GM18861 (cell line): ENCODE results near the gene NFIX.

Experiments
- ATAC-seq: cut with Tn5 transposase; IDR thresholded peaks from one replicate; pipeline ENCODE4 v1.9.1; 2021; ENCODE audit not compliant: unreplicated experiment

NFIX gene

DNA sequence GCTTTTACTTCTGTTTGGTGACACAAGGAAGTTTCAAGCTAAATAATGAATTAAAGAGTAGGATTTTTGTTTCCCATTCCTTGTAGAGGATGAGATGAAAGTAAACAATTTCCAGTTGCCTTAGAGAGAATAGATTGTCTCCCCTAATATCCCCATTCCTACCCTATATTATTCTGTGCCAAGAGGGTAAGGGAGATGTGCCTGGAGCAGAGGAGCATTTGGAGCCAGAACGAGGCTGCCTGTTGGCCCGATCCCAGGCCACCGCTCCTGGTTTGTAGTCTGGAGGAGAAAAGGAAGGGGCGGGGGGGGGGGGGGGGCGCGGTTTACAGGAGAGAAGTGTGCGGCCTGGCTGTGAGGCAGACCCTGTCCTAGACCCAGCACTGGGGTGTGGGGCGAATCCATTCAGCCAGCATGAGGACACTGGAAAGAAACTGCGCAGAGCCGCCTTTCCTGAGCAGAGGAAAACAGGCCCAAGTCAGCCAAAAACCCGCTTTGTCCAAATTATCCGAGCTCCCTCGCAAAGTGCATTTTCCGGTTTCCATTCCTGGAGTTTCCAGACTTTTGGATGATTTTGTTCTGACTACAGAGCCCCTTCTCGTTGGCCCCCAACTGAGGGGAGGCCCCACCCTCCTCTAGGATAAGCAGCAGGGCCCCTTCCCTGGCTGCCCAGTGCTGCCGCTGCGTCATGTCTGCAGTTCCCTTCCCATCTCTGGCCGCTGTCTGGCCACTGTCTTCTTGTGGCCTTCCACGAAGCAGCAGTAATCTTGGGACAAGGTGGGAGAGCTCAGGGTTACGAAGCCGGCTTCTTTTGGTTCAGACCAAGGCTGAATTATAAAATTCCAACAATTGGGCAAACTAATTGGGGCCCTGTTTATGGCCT is 23.0 kb downstream of the NFIX start:
- no peak for ATAC-seq

DNA sequence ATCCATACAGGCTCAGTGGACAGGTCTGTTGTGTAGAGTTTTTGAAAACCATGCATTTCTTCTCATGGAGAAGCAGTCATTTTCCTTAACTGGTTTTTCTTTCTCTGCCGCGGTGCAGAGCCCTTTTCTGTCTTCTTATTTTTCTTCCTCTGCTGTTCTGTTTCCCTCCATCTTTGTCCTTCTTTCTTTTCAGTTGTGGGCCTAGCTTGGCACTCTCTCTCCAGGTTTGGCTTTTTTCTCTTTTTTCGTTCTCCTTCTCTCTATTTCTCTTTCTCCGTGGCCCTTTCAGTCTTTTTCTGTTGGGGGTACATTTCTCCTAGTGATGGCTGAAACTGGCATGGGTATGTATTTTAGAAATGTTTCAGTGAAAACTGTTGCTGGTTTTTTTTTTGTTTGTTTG is 24.1 kb downstream of the NFIX start:
- ATAC-seq = no peak

DNA sequence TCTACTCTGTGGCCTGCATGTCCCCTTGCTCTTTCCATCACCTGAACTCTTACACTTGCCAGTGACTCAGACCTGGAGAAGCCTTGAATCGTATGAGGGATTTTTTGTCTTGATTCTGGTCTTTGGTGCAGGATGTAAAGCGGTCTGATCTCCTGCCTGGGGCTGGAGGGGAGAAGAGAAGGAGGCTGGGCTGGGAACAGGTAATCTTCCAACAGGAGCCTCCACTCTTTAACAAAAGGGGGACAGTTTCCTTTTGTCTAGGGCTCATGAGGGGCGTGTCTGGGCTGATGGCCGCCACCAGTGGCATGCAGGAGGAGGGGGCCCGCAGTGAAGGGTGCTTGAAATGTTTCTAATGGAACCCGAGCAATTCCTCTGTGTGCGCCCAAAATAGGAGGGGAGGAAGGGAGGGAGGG is 24.7 kb downstream of the NFIX start:
- ATAC-seq = no peak

DNA sequence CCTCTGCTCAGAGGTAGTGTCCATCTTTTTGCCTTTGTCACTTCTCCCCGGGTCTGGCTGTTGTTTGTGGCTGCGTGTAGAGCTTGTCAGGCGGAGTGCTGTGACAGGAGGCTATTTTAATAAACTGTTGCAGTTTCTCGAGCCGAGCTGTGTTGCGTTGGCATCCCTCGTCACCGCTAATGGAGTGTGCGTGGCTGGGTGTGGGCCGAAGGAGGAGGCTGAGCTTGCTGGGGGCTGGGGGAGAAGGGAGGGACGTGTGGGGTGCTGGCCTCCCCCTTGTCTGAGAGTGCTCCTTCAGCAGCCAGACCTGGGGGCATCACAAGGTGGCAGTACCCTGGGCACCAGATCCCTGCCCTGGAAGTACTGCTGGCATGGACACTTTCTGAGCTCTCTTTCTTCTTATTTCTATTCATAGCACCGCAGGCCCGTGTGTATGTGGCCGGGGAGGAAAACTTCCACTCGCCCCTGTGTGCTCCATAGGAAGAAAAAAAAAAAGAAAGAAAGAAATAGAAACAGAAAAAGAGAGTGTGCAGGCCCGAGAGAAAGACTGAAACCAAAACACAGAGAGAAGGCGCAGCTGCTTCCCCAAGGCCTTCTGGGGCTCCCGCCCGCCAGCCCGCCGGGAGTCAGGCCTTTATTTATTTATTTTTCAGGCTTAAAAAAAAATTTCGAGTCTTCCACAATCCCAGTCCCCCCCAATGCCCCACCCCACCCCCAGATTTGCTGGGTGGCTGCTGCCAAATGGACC is 27.0 kb downstream of the NFIX start:
- no peak for ATAC-seq

DNA sequence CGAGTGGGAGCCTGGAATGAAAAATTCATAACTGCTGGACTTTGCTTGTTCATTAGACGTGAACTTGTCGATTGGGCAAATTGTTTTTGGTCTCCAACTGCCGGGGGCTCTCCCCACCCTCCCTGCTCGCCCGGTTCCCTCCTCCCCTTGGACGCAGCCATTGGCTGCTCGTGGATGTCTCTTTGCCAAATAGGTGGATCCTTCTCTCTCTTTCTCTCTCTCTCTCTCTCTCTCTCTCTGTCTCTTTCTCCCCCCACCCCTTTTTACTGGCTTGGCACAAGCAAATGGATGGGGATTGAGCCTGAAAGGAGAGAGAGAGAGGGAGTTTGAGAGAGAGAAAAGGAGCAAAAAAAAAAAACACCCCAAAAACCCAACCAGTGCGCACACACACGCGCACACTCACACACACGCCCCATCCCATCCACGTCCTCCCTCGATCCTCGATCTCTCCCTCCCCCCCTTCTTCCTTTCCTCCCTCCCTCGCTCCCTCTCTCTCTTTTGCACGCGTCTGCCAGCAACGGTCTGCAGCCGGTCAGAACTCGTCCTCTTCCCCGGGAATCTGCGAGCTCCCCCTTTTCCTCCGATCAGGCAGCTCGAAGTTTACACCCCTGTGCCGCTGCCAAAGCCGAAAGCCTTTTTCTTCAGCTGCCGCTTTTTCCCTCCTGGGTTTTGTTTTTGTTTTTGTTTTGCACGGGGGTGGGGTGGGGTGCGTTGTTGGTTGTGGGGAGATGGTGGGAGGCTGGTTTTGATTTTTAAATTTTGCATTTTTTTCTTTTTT is 27.8 kb downstream of the NFIX start:
- ATAC-seq = no peak

DNA sequence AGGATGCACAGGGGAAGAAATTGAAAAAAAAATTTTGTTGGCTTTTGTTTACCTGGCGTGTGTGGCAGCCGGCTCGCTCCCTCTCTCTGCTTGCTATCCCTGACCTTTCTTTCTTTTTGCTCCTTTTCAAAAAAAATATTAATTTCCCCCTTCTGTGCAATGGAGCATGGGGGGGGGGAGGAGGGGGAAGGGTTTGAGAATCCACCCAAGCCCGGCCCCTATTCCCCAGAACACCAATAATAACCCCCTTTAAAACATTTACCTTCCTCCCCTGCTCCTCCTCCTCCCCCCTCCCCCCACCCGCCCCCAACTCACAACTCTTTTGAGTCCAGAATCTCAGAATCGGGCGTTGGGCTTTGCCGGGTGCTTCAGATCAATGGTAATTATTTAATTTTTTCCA is 28.4 kb downstream of the NFIX start:
- ATAC-seq = no peak

DNA sequence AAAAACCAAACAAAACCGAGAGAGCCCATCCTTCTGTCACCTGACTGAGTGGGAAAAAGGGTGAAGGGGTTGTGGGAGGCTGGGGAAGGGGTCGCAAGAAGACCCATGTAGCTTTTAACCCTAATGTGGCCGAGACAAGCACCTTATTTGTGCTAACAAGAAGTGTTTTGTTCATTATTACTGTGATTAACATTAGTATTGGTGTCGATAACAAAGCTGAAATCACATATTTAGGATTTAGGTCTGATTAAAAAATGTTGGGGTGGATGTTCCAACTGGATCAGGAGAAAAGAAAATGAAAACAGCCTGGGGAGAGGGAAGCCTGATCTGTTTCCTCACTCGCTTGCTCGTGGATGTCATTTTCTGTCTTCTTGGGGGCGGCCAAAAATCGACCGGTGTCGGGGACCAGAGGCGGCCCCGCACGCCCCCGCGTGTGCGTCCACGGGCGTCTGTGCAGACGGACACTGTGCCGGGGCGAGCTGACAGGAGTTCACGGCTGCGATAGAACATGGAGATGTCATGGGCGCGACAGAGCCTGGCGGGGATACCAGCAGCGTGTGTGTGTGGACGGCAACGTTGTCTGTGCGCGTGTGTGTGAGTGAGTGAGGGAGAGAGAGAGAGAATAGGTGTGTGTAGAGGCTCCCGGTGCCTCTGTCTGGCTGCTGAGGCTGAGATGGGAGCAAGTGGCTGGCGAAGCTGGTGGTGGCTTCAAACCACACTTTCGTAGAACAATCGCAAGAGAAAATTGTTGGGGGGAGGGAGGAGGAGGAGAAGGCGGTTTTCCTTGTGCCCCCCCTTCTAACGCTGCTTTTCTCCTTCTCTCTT is 29.1 kb downstream of the NFIX start:
- ATAC-seq = no peak

DNA sequence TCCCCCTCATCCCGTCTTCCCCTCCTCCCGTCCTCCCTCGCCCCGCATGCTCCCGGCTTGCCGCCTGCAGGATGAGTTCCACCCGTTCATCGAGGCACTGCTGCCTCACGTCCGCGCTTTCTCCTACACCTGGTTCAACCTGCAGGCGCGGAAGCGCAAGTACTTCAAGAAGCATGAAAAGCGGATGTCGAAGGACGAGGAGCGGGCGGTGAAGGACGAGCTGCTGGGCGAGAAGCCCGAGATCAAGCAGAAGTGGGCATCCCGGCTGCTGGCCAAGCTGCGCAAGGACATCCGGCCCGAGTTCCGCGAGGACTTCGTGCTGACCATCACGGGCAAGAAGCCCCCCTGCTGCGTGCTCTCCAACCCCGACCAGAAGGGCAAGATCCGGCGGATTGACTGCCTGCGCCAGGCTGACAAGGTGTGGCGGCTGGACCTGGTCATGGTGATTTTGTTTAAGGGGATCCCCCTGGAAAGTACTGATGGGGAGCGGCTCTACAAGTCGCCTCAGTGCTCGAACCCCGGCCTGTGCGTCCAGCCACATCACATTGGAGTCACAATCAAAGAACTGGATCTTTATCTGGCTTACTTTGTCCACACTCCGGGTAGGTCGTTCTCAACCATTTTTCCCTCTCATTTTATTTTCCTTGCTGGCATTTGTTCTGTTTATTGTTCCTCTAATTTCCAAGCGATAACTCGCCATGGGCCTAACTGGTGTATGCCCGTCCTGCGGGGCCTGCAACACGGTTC is 29.8 kb downstream of the NFIX start:
- no peak for ATAC-seq

DNA sequence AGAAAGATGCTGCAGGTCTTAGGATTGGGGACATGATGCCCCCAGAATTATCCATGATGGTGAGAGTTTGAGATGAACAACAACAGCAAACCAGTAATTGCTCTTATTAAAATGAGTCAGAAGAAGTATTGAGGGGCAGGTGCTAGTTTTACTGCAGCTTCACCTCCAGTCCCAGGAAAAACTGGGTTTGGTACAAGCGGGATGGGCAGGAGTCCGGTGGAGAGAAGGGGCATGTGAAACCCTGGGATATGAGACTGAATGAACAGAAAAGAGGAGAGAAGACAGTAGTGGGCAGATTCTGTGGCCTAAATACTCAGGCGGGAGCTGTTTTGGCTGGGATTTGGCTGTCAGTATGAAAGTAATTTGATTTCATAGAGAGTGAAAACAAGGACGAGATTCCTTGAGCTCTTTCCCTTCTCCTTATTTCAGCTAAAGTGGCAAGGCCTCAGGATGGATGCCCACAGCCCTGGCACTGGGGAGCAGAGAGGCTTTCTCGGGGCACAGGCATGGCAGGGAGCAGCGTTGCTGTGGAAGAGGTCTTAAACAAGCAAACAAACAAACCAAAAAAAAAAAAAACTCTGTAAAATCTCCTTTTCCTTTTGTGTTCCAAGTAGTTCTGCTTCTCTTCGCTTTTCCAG is 30.7 kb downstream of the NFIX start:
- ATAC-seq = no peak

DNA sequence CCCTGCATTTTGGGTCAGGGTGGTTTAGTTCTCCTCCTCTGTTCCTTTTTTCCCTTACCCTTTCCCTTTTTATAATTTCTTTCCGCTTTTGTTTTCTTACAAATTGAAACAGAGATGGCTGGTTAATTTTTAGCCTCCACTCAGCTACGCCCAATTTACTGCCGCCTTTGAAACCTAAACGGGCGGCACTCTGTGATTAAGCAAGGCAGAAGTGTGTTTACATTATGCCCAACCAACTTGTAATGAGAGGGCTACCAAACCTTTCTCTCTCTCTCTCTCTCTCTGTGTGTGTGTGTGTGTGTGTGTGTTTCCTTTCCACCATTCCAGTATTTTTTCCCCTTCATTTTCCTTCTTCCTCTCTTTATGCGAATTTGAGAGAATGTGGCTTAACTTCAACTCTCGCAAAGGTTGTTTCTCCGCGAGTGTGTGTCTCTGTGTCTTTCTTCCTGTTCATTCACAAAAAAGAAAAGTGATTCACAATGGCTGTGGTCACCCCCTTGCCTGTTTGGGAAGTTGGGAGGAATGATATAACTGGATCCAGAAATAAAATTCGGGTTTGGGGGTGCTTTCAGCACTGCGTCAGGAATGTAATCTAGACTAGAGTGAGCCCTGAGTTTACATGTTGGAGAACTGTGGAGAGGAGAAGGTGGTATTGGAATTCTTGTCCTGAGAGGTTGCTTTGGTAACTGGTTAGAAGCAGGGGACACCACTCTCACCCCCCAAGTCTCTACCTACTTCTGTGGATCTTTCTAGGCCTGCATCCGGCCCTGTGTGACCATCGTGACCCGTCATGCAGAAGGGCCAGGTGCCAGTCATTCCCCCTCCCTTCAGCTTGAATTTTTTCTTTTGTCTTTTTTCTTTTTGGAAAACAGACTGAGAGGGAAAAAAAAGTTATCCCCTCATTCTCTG is 31.4 kb downstream of the NFIX start:
- no peak for ATAC-seq

DNA sequence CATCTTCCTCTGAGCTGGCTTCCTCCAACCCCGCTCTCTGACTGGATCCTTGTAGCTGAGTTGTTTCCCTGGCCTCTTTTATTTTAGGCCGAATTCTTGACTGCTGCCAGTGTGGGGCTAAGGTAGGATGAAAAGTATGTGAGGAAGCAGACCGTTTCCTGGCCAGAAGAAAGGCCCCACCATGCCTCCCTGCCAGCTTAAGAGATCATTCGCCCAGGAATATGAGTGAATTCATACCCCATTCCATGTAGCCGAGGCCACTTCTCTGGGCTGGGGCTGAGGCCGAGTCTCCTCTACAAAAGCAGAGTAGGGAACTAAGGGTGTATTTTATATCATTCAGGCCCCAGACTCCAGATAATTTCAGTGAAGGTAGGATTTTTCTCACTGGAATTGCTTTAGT is 32.3 kb downstream of the NFIX start:
- ATAC-seq = no peak

DNA sequence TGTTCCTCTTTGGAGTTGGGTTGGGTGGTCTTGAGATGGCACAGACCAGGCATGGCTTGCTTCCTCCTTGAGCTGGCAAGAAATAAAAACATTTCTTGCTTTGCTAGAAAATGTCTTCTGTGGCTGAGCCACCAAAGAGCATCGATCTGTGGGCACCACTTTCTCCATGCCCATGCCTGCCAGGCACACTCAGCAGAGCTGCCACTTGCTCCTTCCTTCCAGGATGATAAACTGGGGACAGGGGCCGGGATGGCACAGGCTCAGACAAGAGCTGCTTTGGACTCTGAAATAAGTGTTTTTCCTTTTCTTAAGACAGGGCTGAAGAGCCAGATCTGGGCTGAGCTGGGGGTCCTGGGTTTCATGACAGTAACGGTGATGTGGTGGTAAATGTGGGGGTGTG is 32.8 kb downstream of the NFIX start:
- no peak for ATAC-seq

DNA sequence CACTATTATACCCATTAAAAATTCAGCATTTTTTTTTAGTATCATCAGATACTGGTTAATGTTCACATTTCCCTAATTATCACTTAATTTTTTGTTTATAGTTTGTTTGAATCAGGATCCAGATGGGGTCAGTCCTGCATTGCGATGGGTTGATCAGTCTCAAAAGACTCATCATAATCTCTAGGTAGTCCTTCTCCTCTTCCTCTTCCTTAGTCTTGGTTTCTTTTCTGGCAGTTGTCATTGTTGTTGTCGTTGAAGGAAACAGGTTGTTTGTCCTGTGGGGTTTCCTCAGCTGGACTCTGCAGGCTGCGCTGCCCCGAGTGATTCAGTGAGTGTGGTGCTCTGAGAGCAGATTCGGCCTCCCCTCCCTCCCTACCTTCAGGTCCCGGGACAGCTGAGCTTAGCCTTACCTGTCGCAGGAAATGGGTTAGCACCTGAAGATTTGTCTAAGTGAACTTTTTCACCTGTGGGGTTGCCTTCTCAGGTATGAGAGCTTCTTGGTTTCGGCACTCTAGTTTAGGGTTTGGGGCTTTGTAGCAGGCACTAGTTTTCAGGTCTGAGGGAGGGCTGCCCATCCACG is 34.1 kb downstream of the NFIX start:
- no peak for ATAC-seq

DNA sequence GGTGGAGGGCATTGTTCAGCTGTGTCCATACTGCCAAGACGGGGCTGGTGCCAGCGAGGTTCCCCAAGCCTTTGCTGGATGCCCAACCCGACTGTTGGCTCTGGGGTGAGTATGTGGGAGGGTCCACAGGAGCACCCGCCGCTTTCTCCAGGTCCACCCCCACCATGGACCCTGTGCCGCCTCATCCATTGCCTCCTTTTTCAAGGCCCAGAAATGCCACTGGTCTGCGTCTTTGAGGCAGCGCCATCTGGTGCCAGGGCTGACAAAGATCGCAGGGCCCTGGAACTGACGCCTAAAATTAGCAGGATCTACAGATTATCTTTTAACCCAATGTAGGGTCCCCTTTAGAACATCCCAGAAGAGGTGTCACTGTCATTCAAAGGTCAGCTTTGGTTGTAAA is 34.6 kb downstream of the NFIX start:
- ATAC-seq = no peak

DNA sequence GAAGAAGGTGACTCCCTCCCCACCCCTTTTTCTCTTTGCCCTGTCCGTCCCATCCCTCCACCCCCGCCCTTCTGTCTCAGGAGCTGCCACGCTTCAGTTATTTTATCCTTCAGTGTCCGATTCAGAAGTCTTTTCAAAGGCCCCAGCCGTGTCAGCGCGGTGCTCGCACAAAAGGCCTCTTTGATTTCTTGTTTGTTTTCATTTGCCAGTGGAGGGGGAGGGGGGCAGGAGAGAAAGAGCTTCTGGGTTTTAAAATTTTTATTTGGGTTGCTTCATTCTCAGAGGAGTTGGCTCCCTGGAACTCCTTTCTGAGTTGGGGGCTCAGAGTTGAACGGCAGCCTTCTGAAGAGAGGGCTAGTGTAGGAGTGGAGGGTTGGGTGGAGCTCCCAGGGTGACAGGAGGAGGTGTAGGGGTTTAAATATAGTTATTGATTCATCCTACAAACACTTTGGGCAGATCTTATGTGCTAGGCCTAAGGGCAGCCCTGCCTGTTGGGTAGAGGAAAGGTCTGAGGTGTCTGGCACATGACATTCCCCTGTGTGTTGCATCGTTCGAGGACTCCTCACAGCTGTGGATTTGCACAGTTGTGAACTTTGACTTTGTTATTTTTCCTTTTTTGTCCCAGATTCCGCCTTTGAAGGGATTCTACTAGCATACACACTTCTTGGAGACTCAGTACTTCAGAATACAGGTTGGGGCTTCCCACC is 36.8 kb downstream of the NFIX start:
- no peak for ATAC-seq

DNA sequence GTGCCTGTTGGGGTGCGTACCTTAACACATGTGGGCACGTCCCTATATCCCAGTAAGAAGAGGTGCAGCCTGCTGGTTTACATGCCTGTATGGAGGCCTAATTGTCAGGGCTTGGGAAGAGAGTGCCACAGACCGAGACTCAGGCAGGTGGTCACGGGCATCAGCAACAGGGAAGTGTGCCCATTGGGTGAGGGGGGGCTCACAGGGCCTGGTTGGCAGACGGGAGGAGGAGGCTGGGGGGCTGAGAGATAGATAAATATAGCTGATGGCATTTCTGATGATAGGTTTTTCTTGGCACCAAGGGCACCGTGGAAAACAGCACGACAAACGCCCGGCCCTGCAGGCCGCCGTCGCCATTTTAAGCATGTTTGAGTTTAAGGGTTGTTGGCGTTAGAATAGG is 37.6 kb downstream of the NFIX start:
- no peak for ATAC-seq

DNA sequence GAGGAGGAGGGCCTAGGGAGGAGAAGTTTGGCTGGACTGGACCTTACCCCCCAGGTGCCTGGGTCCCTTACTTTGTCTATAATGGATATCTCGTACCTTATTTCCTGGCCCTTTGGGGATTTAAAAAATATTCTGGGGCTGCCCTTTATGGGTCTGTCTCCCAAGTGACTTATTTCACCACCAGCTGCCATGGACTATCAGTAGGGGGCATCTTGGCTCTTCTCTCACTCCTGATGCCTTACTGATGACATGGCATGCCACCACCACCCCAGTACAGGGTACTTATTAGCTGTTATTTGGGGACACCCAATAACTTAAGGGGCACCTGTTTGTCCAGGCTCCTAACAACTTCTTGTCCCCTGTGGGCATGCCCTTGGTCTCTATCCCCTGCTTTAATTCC is 38.0 kb downstream of the NFIX start:
- no peak for ATAC-seq
